M059J (cell line): ENCODE results near the gene ALOX15B. TPM values are rescaled to one million over a fixed set of nuclear protein-coding genes. Genes with fewer than 3 reads are reported as not detected.

Experiments
- DNase-seq: peaks from one replicate; pipeline ENCODE4 v3.0.0-alpha.2; 2012; ENCODE audit warnings: low read depth
- total RNA-seq: library from RNA; depleted of rRNA; stranded (reverse); fragments of >200 nt; shearing (Covaris generic); gene quantifications from 2 replicates; pipeline ENCODE4 v1.2.3, GENCODE V29; 2014; rRNA removed

Gene ALOX15B
- total RNA-seq, 1 experiment from 2014 or later: not detected

GRCh38 chr17:8080208-8080798, 41.4 kb downstream of the ALOX15B start:
- DNase-seq: no peak

- no peak for DNase-seq
Observed at GRCh38 chr17:8080799-8081219, 42.0 kb downstream of the ALOX15B start.

- DNase-seq: no peak
Observed at GRCh38 chr17:8081876-8082275, 43.0 kb downstream of the ALOX15B start.

GRCh38 chr17:8082292-8082691, 43.4 kb downstream of the ALOX15B start:
- no peak for DNase-seq

- no peak for DNase-seq
Observed at GRCh38 chr17:8084250-8084649, 45.4 kb downstream of the ALOX15B start.

- no peak for DNase-seq
Observed at GRCh38 chr17:8087075-8087951, 48.5 kb downstream of the ALOX15B start, which contains the start of gene ALOX12B. ALOX12B (minus strand) TSS chr17:8087716; CDS start chr17:8087442, 274 bp downstream.

GRCh38 chr17:8087952-8088230, 49.0 kb downstream of the ALOX15B start:
- no peak for DNase-seq

- no peak for DNase-seq
Observed at GRCh38 chr17:8089728-8090127, 50.9 kb downstream of the ALOX15B start.

- no peak for DNase-seq
Observed at GRCh38 chr17:8091033-8091687, 52.3 kb downstream of the ALOX15B start.

- DNase-seq: no peak
Observed at GRCh38 chr17:8095361-8095760, 56.5 kb downstream of the ALOX15B start.

GRCh38 chr17:8096541-8096940, 57.7 kb downstream of the ALOX15B start:
- no peak for DNase-seq

Other genes starting within 250 kb of the ALOX15B start
- 0.59 and 3.2 TPM in 2 replicates for gene KDM6B, start 204.8 kb upstream of the ALOX15B start, total RNA-seq
- 0.49 TPM in 1 of 2 replicates, not detected in the other for gene TMEM88, start 184.0 kb upstream of the ALOX15B start, total RNA-seq
- 49.4 and 68.2 TPM in 2 replicates for gene NAA38, start 181.5 kb upstream of the ALOX15B start, total RNA-seq
- gene CYB5D1, start 181.1 kb upstream of the ALOX15B start, total RNA-seq: 6.6 and 14.2 TPM in 2 replicates
- 15.6 and 31.3 TPM in 2 replicates for gene CHD3, start 150.3 kb upstream of the ALOX15B start, total RNA-seq
- 0.86 and 7.8 TPM in 2 replicates for gene RNF227, start 122.8 kb upstream of the ALOX15B start, total RNA-seq
- not detected in 2 replicates for gene KCNAB3, start 109.2 kb upstream of the ALOX15B start, total RNA-seq
- 58.1 and 61.8 TPM in 2 replicates for gene TRAPPC1, start 107.1 kb upstream of the ALOX15B start, total RNA-seq
- gene CNTROB, start 106.9 kb upstream of the ALOX15B start, total RNA-seq: 14.3 and 29.9 TPM in 2 replicates
- gene GUCY2D, start 36.4 kb upstream of the ALOX15B start, total RNA-seq: not detected in 2 replicates
- not detected in 2 replicates for gene ALOX12B, start 48.7 kb downstream of the ALOX15B start, total RNA-seq
- 0.44 TPM in 1 of 2 replicates, not detected in the other for gene ALOXE3, start 79.5 kb downstream of the ALOX15B start, total RNA-seq
- 0.22 and 0.94 TPM in 2 replicates for gene HES7, start 85.0 kb downstream of the ALOX15B start, total RNA-seq
- gene PER1, start 113.3 kb downstream of the ALOX15B start, total RNA-seq: 10.6 and 18.4 TPM in 2 replicates
- 3.8 and 4.4 TPM in 2 replicates for gene VAMP2, start 123.9 kb downstream of the ALOX15B start, total RNA-seq
- 27.5 and 31.5 TPM in 2 replicates for gene TMEM107, start 137.3 kb downstream of the ALOX15B start, total RNA-seq
- gene BORCS6, start 151.1 kb downstream of the ALOX15B start, total RNA-seq: 3.9 and 6.8 TPM in 2 replicates
- gene AURKB, start 171.5 kb downstream of the ALOX15B start, total RNA-seq: 78.7 and 123 TPM in 2 replicates
- gene CTC1, start 209.0 kb downstream of the ALOX15B start, total RNA-seq: 0.49 and 3.1 TPM in 2 replicates
- gene PFAS, start 210.2 kb downstream of the ALOX15B start, total RNA-seq: 14.5 and 22.9 TPM in 2 replicates
- gene RANGRF, start 249.6 kb downstream of the ALOX15B start, total RNA-seq: 5.6 and 14.7 TPM in 2 replicates